ENCODE measurements around the gene ZMYND8.

- TF ChIP-seq CTCF (conservative IDR thresholded peaks at IDR 0.05 in 1 of 2, IDR thresholded peaks at IDR 0.05 in 1 of 2; ENCODE audit: low read depth in 1 of 2, low read length in 2 of 2) (no peak), EZH2 (IDR thresholded peaks at IDR 0.05; ENCODE audit: low read length, missing control alignments) (no peak)
These were observed 177.2 kb downstream of the ZMYND8 start for GRCh38 chr20:47179267-47179666.
